ENCODE measurements around the gene REG1A. TPM values are rescaled to one million over a fixed set of nuclear protein-coding genes. Genes with fewer than 3 reads are reported as not detected.

Gene REG1A, protein sequence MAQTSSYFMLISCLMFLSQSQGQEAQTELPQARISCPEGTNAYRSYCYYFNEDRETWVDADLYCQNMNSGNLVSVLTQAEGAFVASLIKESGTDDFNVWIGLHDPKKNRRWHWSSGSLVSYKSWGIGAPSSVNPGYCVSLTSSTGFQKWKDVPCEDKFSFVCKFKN
- 0.24 and 0.70 TPM in 2 replicates for total RNA-seq (2014; rRNA removed; shearing (Covaris generic))

DNA sequence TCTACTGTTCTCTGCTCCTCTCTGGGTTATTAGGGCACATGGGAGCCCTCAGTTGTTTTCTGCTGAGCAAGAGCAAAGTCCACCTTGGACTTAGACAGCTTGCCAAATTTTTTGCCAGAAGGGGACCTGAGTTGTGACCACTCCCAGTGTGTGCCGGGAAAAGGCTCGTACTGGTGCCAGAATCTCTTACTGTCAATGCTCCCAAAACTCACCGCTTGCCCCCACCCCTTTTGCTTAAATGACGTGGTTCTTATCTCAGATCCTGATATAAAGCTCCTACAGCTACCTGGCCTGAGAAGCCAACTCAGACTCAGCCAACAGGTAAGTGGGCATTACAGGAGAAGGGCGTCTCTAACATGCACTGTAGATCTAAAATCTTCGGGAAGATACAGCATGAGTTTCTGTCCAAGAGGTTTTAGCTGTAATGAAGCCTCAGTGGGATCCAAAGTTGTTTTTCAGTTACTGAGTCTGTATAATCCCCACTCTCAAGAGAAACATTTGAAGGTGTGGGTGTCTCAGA, at the start of gene REG1A:
Gene REG1A (plus strand): TSS at position 295 of the 520 bp plus-strand sequence. CDS start 374 bp downstream, outside the sequence.
- DNase-seq: no peak
- Histone ChIP-seq H3K36me3 (replicated peaks; ENCODE audit: control insufficient read depth, insufficient read depth, low read length) (no peaks in the 10 kb centered on the region), H3K4me3 (ENCODE audit: insufficient read depth, low read depth, low read length) (no peak within 1 kb of the TSS), H3K27me3 (ENCODE audit: control insufficient read depth, insufficient read depth, low read length) (no peaks in the 10 kb centered on the region)

DNA sequence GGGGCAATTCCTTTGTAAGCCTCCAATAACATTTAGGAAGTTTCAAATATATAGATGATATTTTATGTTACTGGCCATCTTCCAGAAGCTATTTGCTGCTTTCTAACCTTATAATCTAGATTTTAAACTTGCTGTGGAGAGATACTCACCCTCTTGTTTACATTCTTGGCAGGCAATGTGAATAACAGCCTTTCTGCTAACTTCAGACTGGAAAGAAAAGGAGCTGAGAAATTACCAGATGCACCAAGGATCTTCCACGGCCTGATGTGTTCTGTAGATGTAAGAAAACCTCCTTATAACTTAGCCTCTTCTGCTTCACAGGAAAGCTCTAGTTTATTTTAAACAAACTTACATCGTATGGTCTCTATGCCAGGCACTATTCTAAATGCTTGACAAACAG, 49.2 kb upstream of the REG1A start:
- Histone ChIP-seq H3K4me3 (ENCODE audit: insufficient read depth, low read depth, low read length) (no peak overlapping the region), H3K36me3 (replicated peaks; ENCODE audit: control insufficient read depth, insufficient read depth, low read length) (no peaks in the 10 kb centered on the region), H3K27me3 (ENCODE audit: control insufficient read depth, insufficient read depth, low read length) (no peaks in the 10 kb centered on the region; the same call in 1 of the 2 replicates)
- no peak for DNase-seq

DNA sequence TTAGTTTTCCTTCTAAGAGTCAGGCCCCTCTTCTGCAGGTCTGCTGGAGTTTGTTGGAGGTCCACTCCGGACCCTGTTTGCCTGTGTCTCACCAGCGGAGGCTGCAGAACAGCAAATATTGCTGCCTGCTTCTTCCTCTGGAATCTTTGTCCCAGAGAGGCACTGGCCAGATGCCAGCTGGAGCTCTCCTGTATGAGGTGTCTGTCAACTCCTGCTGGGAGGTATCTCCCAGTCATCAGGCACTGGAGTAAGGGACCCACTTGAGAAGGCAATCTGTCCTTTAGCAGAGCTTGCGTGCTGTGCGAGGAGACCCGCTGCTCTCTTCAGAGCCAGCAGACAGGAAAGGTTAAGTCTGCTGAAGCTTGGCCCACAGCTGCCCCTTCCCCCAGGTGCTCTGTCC, 37.3 kb upstream of the REG1A start:
- H3K4me3 ChIP-seq (ENCODE audit: insufficient read depth, low read depth, low read length): no peak overlapping the region
- DNase-seq: no peak
- H3K36me3 ChIP-seq (replicated peaks; ENCODE audit: control insufficient read depth, insufficient read depth, low read length): no peaks in the 10 kb centered on the region
- no peaks in the 10 kb centered on the region for H3K27me3 ChIP-seq (ENCODE audit: control insufficient read depth, insufficient read depth, low read length)

DNA sequence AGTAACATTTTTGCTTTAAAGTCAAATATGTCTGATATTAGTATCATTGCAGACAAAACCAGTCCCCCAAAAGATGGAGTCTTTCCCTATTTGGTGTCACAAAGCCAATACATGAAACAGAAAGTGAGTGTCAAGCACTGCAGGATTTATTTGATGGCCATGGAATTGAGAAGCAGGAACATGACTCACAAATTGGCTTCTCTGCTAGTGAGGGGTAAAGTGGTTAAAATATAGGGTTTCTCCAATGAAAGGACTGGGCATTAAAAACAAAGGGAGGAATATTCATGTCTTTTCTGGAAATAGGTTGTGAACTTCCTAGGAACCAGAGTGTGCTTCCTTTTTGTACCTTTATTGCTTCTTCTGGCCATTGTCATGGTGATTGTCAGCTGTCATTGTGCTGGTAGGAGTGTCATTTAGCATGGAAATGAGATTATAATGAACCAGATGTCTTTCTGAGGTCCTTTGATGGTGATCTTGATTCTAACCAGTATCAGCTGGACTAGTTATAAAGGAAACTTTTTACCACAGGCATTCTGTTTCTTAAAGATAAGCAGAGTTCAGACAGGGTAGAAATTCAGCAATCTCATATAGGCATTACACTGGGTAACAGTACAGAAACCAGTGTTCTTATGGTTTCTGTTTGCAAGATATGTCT, 36.6 kb upstream of the REG1A start:
- H3K27me3 ChIP-seq (ENCODE audit: control insufficient read depth, insufficient read depth, low read length): no peaks in the 10 kb centered on the region
- H3K4me3 ChIP-seq (ENCODE audit: insufficient read depth, low read depth, low read length): no peak overlapping the region
- no peaks in the 10 kb centered on the region for H3K36me3 ChIP-seq (replicated peaks; ENCODE audit: control insufficient read depth, insufficient read depth, low read length)
- DNase-seq: no peak

DNA sequence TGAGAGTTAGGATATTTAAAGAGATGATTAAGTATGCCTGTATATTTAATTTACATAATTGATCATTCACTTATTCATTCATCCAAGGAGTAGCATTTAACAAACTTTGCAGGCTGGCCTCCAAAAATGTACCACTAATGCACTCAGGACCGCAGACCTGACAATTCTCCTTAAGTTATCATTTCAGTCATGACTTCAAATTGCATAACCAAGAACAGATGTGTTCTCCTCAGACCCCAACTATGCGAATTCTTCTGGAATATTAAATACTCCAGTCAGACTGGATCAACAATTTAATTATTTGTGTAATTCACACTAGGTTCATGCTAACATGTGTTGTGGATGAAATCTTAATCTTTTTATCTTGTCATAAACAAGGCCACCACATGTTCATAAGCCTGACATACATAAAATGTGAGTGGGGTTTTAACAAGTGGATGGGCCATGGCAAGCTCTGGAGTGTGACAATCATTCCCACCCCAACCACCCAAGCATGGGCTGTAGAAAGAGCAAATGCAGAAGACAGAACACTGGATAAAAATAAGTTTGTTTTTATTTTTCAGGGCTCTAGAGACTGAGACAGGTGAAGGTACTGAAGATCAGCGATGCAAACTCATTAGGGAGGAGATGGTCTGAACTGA, 35.7 kb upstream of the REG1A start:
- DNase-seq: no peak
- Histone ChIP-seq H3K27me3 (ENCODE audit: control insufficient read depth, insufficient read depth, low read length) (no peaks in the 10 kb centered on the region), H3K4me3 (ENCODE audit: insufficient read depth, low read depth, low read length) (no peak overlapping the region), H3K36me3 (replicated peaks; ENCODE audit: control insufficient read depth, insufficient read depth, low read length) (no peaks in the 10 kb centered on the region)

DNA sequence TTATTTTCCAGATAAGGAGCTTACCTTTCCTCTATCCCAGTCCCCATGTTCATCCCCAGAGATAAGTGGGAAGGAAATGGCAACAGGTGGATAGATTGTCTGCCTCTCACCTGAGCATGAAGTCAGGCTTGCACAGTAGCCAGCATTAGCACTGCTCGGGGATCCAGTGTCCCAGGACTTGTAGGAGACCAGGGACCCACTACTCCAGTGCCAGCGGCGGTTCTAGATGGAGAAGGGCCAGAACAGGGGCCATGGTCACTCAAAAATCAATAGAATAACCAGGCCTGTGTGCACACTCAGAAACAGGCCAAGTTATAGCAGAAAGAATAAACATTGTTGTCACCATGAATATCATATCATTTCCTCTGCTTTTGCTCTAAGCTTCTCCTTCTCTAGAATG, 34.9 kb upstream of the REG1A start:
- H3K27me3 ChIP-seq (ENCODE audit: control insufficient read depth, insufficient read depth, low read length): no peaks in the 10 kb centered on the region
- H3K36me3 ChIP-seq (replicated peaks; ENCODE audit: control insufficient read depth, insufficient read depth, low read length): no peaks in the 10 kb centered on the region
- DNase-seq: no peak
- no peak overlapping the region for H3K4me3 ChIP-seq (ENCODE audit: insufficient read depth, low read depth, low read length)

DNA sequence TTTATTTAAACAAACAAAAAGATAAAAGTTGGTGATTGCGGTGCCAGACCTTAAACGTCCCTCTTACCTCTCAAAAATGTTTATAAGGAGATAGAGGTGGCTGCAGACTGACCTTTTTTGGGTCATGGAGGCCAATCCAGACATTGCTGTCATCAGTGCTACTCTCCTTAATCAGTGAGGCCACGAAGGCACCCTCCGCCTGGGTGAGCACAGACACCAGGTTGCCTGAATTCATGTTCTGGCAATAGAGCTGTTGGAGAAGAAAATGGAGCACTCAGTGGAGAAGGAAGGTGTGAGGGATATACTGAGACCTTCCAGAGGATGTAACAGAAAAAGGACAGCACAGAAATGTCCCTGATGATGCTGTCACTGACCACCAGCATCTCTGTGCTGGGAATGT, 34.0 kb upstream of the REG1A start:
- no peak overlapping the region for H3K4me3 ChIP-seq (ENCODE audit: insufficient read depth, low read depth, low read length)
- no peak for DNase-seq
- H3K36me3 ChIP-seq (replicated peaks; ENCODE audit: control insufficient read depth, insufficient read depth, low read length): no peaks in the 10 kb centered on the region
- H3K27me3 ChIP-seq (ENCODE audit: control insufficient read depth, insufficient read depth, low read length): no peaks in the 10 kb centered on the region

DNA sequence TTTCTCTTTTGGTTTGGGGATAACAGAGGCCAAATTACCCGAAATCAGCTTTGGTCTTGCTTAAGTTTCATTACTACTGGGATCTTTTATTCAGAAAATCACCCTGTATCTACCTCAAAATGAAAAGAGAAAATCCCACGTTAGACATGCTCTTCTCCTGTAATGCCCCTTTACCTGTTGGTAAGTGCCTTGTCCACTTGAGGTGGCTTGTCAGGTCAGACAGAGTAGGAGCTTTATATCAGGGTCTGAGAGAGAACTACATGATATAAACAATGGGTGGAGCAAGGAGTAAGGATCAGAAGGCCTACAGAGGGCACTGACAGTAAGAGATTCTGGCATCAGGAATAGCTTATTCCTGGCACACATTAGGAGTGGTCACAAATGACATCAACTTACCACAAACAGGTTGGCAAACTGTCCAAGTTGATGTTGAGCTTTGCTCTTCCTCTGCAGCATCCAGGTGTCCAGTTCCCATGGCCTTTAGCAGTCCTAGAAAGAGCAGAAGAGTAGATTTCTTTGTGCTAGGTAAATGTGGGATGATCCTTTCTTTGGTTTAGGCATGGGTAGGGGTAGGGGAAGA, 32.4 kb upstream of the REG1A start, which contains the start of gene REG1B:
Gene REG1B (minus strand): TSS at position 209 of the 580 bp plus-strand sequence. CDS start 381 bp downstream, outside the sequence.
- no peaks in the 10 kb centered on the region for H3K27me3 ChIP-seq (ENCODE audit: control insufficient read depth, insufficient read depth, low read length)
- no peak for DNase-seq
- H3K36me3 ChIP-seq (replicated peaks; ENCODE audit: control insufficient read depth, insufficient read depth, low read length): no peaks in the 10 kb centered on the region
- no peak within 1 kb of the TSS for H3K4me3 ChIP-seq (ENCODE audit: insufficient read depth, low read depth, low read length)

DNA sequence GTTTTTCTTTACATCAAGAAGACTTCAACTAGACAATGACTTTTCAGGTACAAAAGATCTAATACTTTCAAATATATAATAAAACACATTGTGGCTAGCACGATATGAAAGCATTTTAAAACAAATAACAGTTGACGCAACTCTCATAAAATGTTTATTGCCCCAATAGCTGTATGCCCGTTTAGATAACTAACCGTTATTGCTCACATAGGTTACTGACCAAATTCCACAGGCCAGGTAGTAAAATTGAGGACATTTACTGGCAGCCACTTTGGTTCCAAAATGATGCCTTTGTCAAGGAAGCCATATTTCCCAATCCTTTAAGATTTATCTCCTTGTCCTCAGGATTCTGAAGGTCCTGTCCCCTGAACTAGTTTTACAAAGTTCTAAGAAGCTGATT, 29.6 kb upstream of the REG1A start:
- Histone ChIP-seq H3K27me3 (ENCODE audit: control insufficient read depth, insufficient read depth, low read length) (no peaks in the 10 kb centered on the region), H3K36me3 (replicated peaks; ENCODE audit: control insufficient read depth, insufficient read depth, low read length) (no peaks in the 10 kb centered on the region), H3K4me3 (ENCODE audit: insufficient read depth, low read depth, low read length) (no peak overlapping the region)
- no peak for DNase-seq

DNA sequence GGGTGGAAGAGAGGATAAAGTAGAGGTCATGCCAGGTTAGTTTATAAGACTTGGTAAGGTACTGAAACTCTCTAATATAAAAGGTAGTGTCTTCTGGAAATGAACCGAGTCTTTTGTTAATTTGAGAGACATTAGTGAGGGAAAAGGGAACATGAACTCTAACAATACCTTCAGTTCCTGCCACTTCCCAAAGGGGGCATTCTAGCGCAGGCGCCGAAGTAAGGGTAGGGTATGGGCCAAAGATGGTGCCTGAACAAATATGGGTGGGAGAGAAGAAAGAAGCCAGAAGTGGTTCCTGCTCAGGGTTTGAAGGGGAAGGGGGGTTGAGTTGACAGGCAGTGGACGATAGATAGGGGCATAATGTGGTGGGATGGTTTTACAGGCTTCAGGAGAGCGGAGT, 22.4 kb upstream of the REG1A start:
- Histone ChIP-seq H3K36me3 (replicated peaks; ENCODE audit: control insufficient read depth, insufficient read depth, low read length) (no peaks in the 10 kb centered on the region), H3K4me3 (ENCODE audit: insufficient read depth, low read depth, low read length) (no peak overlapping the region), H3K27me3 (ENCODE audit: control insufficient read depth, insufficient read depth, low read length) (no peaks in the 10 kb centered on the region)
- peak; percentile 8 for DNase-seq

DNA sequence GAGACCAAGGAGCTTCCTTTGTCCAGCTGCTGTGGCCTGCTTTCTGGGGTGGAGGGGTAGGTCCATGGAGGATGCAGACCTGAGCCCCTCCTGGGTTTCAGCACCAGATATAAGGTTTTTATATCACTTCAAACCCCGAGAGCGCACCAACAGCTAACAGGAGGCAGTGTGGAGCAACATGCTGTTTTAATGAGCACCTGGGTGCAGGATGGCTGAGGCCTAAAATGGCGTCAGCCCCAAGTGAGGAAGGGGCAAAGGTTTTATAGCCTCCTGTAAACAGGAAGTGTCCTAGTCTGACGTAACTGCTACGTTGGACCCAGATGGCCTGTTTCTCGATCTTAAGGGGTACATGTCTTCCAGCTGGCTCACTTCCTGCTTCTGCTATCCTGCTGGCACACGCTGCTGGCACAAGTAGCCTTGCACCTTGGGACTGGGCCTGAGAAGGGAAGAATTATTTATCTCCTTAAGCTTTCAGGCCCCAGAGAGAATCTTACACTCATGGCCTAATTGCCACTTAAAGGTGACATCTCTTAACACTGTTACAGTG, 21.1 kb upstream of the REG1A start:
- H3K4me3 ChIP-seq (ENCODE audit: insufficient read depth, low read depth, low read length): no peak overlapping the region
- no peaks in the 10 kb centered on the region for H3K27me3 ChIP-seq (ENCODE audit: control insufficient read depth, insufficient read depth, low read length)
- no peaks in the 10 kb centered on the region for H3K36me3 ChIP-seq (replicated peaks; ENCODE audit: control insufficient read depth, insufficient read depth, low read length)
- DNase-seq: no peak

DNA sequence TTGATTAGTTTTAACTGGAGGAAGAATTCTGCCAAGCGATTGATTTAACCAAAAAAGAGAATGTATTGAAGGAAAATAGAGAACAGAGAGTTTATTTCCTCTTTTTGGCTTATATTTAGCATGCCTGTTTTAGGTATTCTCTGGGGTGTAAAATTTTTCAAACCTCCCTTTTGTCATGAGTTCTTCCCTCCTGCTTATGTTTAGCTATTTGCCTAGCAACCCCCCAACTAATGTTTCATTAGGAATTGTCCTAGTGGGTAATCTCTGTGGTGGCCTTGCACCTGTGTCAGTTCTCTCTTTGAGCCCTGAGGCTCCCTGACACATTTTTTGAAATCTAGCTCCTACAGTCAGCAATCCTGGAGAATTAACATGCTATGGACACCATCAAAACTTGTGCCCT, 20.0 kb upstream of the REG1A start:
- DNase-seq: no peak
- H3K36me3 ChIP-seq (replicated peaks; ENCODE audit: control insufficient read depth, insufficient read depth, low read length): no peaks in the 10 kb centered on the region
- H3K27me3 ChIP-seq (ENCODE audit: control insufficient read depth, insufficient read depth, low read length): no peaks in the 10 kb centered on the region
- no peak overlapping the region for H3K4me3 ChIP-seq (ENCODE audit: insufficient read depth, low read depth, low read length)

DNA sequence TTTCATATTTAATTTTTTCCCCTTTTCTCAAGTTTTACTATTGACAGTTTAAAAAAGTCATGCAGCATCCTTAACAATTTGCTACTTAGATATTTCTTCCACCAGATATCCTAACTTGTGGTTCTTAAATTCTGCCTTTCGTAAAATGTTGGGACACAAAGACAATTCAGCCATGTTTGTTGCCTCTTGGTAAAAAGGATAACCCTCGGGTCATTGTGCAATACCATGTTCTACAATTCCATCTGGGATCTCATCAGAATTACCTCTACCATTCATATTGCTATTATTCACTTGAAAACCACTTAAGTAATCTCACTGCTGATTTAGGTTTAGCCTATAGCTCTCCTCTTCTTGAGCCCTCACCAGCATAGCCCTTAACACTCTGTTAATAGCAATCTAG, 19.3 kb upstream of the REG1A start:
- DNase-seq: no peak
- H3K36me3 ChIP-seq (replicated peaks; ENCODE audit: control insufficient read depth, insufficient read depth, low read length): no peaks in the 10 kb centered on the region
- H3K4me3 ChIP-seq (ENCODE audit: insufficient read depth, low read depth, low read length): no peak overlapping the region
- H3K27me3 ChIP-seq (ENCODE audit: control insufficient read depth, insufficient read depth, low read length): no peaks in the 10 kb centered on the region

DNA sequence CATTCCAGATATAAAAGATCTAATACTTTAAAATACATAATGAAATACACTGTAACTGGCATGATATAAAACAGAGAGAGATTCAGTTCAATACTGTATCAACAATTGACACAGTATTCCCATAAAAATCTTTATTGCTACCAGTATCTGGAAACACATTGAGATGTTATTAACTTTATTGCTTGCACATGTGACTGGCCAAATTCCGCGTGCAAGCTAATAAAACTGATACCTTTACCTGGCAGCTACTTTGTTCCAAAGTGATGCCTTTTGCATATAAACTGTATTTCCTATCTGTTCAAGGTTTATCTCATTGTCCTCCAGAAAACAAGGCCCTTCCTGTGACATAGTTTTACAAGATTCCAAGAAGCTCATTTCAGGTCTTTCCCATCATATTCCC, 17.1 kb upstream of the REG1A start:
- no peaks in the 10 kb centered on the region for H3K36me3 ChIP-seq (replicated peaks; ENCODE audit: control insufficient read depth, insufficient read depth, low read length)
- no peaks in the 10 kb centered on the region for H3K27me3 ChIP-seq (ENCODE audit: control insufficient read depth, insufficient read depth, low read length)
- no peak for DNase-seq
- H3K4me3 ChIP-seq (ENCODE audit: insufficient read depth, low read depth, low read length): no peak overlapping the region

Measured in H7 (cell line).